T-cell (primary cell): Measurements from ENCODE around the gene SPATA13. TPM values are rescaled to one million over a fixed set of nuclear protein-coding genes. Genes with fewer than 3 reads are reported as not detected.

Experiments
- ATAC-seq, 4 experiments: fragments of 200-7000 bp in 3 of 4; fragments of 150-1000 bp in 1 of 4; cut with Tn5 transposase; replicated peaks in 1 of 4; 1 replicate in 3 of 4; 2 replicates in 1 of 4; pipeline ENCODE4 v1.10.0; 2021; ENCODE audit warnings: moderate library complexity in 3 of 4, mild to moderate bottlenecking in 2 of 4, moderate number of reproducible peaks in 1 of 4
- CTCF ChIA-PET, 2 donors: fragments of 300-600 bp; sonication (Branson Sonifier 250); formaldehyde crosslinking; loops; one replicate each; lab custom pipeline; 2022; ENCODE audit warnings: antibody characterized with exemption in 2 of 2; lab: Charles Lee
- POLR2A ChIA-PET, 2 donors: fragments of 300-600 bp; sonication (Branson Sonifier 250); formaldehyde crosslinking; loops; one replicate each; lab custom pipeline; 2022; ENCODE audit warnings: antibody characterized with exemption in 2 of 2; lab: Charles Lee
- DNase-seq, 35 experiments: peaks; one replicate each; pipeline versions ENCODE4 v3.0.0 to v3.0.0-alpha.2; 2013 to 2023
- H3K27ac ChIP-seq: one replicate; pipeline ENCODE4 v1.5.1; 2013; ENCODE audit warnings: low read length
- H3K27me3 ChIP-seq, 2 experiments: replicated peaks in 1 of 2; 1 replicate in 1 of 2; 2 replicates in 1 of 2; pipeline versions ENCODE4 v1.6.1 to v1.7.0; 2013; ENCODE audit warnings: low read length in 1 of 2, mixed read lengths in 1 of 2; ENCODE audit not compliant: control insufficient read depth in 2 of 2, insufficient read depth in 2 of 2; ENCODE audit errors: extremely low read depth in 1 of 2
- H3K36me3 ChIP-seq, 2 donors: 1 replicate in 1 of 2; 2 replicates in 1 of 2; pipeline versions ENCODE4 v1.6.1 to v1.7.0; 2013; ENCODE audit warnings: low read length in 1 of 2; ENCODE audit not compliant: control insufficient read depth in 2 of 2, insufficient read depth in 1 of 2; ENCODE audit errors: extremely low read depth in 1 of 2
- H3K4me1 ChIP-seq, 2 experiments: 1 replicate in 1 of 2; 2 replicates in 1 of 2; pipeline versions ENCODE4 v1.6.1 to v1.7.0; 2013; ENCODE audit warnings: low read length in 2 of 2, mixed read lengths in 1 of 2; ENCODE audit not compliant: insufficient read depth in 2 of 2, control insufficient read depth in 1 of 2; ENCODE audit errors: extremely low read depth in 1 of 2
- H3K4me3 ChIP-seq, 2 donors: 1 replicate in 1 of 2; 2 replicates in 1 of 2; pipeline versions ENCODE4 v1.5.1 to v1.7.0; 2013; ENCODE audit warnings: mild to moderate bottlenecking in 2 of 2, low read length in 1 of 2, moderate library complexity in 1 of 2; ENCODE audit not compliant: control insufficient read depth in 1 of 2; ENCODE audit errors: extremely low read depth in 1 of 2
- H3K9me3 ChIP-seq: 2 replicates; pipeline ENCODE4 v1.7.0; 2013
- H3K27ac Mint-ChIP-seq, 2 donors: one replicate each; pipeline ENCODE4 v1.8.0; 2020 to 2021; ENCODE audit warnings: mild to moderate bottlenecking in 2 of 2, mixed read lengths in 2 of 2
- H3K27me3 Mint-ChIP-seq, 2 donors: one replicate each; pipeline ENCODE4 v1.8.0; 2021 to 2022; ENCODE audit warnings: mixed read lengths in 2 of 2
- H3K36me3 Mint-ChIP-seq: one replicate; pipeline ENCODE4 v1.8.0; 2021; ENCODE audit warnings: mixed read lengths
- H3K4me1 Mint-ChIP-seq, 3 donors: one replicate each; pipeline ENCODE4 v1.8.0; 2020 to 2022; ENCODE audit warnings: mixed read lengths in 3 of 3, mild to moderate bottlenecking in 1 of 3
- H3K4me3 Mint-ChIP-seq, 3 donors: one replicate each; pipeline ENCODE4 v1.8.0; 2020 to 2022; ENCODE audit warnings: mild to moderate bottlenecking in 3 of 3, mixed read lengths in 3 of 3, moderate library complexity in 3 of 3
- H3K9me3 Mint-ChIP-seq, 3 donors: one replicate each; pipeline ENCODE4 v1.8.0; 2020 to 2022; ENCODE audit warnings: mixed read lengths in 3 of 3
- WGBS: methylation state at CpG from one replicate; pipeline ENCODE4 v1.1.5; 2013; ENCODE audit warnings: missing lambda C conversion rate; ENCODE audit not compliant: insufficient coverage; 5-methylcytosine and 5-hydroxymethylcytosine counted together
- total RNA-seq, 35 experiments: library from RNA in 6 of 35; stranded (reverse) in 6 of 35; fragments of 120-200 nt in 1 of 35; gene quantifications; one replicate each; pipeline versions ENCODE4 v1.2.1 to v1.2.4 and lab custom pipeline; 2013 to 2026

The SPATA13 gene
- total RNA-seq (100 to 1,000 TPM in 3 of 5 donors, 10 to 100 TPM in 2; 90.3 to 109 (median 104) TPM), total RNA-seq (lab: John Stamatoyannopoulos, UW) (123 to 411 (median 199) reads per million in 29 experiments)
- 88.4 TPM for total RNA-seq (2013)

DNA sequence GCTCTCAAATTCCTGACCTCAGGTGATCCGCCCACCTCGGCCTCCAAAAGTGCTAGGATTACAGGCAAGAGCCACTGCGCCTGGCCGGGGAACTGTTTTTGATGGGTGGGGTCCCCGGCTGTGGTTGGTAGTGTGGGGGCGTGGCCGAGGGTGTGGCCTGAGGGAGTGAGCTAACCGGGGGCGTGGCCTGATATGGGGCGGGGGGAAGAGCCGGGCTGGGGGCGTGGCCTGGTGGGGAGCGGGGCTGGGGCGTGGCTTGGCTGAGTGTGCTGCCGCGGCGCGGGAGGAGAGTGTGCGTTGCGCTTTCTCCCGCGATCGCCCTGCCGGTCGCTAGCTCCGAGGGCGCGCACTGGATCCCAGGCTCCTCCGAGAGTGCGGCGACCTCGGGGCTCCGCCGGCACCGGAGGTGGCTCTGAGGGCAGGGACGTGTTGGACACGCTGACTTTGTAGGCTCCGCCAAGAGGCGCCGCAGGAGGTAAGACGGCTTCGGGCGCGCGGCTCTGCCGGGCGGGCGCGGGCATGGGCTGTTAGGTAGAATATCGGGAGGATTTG lies at the start of gene SPATA13:
SPATA13 (plus strand) TSS at position 263 of the 552 bp plus-strand sequence. CDS start 62,210 bp downstream, outside the sequence.
- no peaks in the 10 kb centered on the region for H3K36me3 Mint-ChIP-seq
- whole genome bisulfite sequencing = under 1% methylated on average over 49 of the region's 50 CpGs
- H3K4me1 ChIP-seq = peaks cover 5 to 25% of the 10 kb centered on the region in 2 experiments
- H3K4me1 Mint-ChIP-seq = peaks cover 13 to 22% (median 15%) of the 10 kb centered on the region in 3 donors
- ChIA-PET CTCF (interaction anchor here (0.6 to 1.2 kb wide), 5 partner anchors 13 to 145 kb away, joined by 3 to 7 read pairs (median 3); no protein-coding TSS in a partner anchor), POLR2A (interaction anchor here in 1 of 2 donors (0.6 kb wide), 2 partner anchors 65 to 101 kb away, joined by 5 to 9 read pairs; no protein-coding TSS in a partner anchor)
- no peak within 1 kb of the TSS for H3K27ac ChIP-seq
- H3K36me3 ChIP-seq = no peaks in the 10 kb centered on the region
- H3K27me3 Mint-ChIP-seq = peaks cover 3 to 4% of the 10 kb centered on the region in 2 donors
- H3K4me3 ChIP-seq = peak within 1 kb of the TSS; percentile 83 to 84
- H3K9me3 ChIP-seq = no peaks in the 10 kb centered on the region
- H3K27me3 ChIP-seq = peaks cover 0 to 24% of the 10 kb centered on the region in 2 experiments
- peak; percentile 89 to 96 (median 90) for ATAC-seq
- H3K4me3 Mint-ChIP-seq = peak within 1 kb of the TSS; percentile 76 to 87 (median 86)
- H3K9me3 Mint-ChIP-seq = no peaks in the 10 kb centered on the region
- H3K27ac Mint-ChIP-seq = peak within 1 kb of the TSS; percentile 36 to 44
- DNase-seq = peak; percentile 77 to 96 (median 91)

- 89% methylated on average over 3 of the region's 5 CpGs for WGBS
- no peak for DNase-seq
- H3K36me3 ChIP-seq = no peaks in the 10 kb centered on the region
- no peaks in the 10 kb centered on the region for H3K36me3 Mint-ChIP-seq
- peaks cover 3 to 8% of the 10 kb centered on the region in 2 donors for H3K27me3 Mint-ChIP-seq
- no peaks in the 10 kb centered on the region for H3K9me3 Mint-ChIP-seq
- no peak overlapping the region for H3K27ac ChIP-seq
- no peaks in the 10 kb centered on the region for H3K4me1 ChIP-seq
- no peak overlapping the region for H3K4me3 ChIP-seq
- POLR2A ChIA-PET = no interaction called here
- no peaks in the 10 kb centered on the region for H3K4me1 Mint-ChIP-seq
- H3K27ac Mint-ChIP-seq = no peak overlapping the region
- peaks cover 0 to 2% of the 10 kb centered on the region in 2 experiments for H3K27me3 ChIP-seq
- H3K9me3 ChIP-seq = no peaks in the 10 kb centered on the region
- ATAC-seq = no peak
- no peak overlapping the region for H3K4me3 Mint-ChIP-seq
- CTCF ChIA-PET = no interaction called here
Measured at GRCh38 chr13:24112791-24113190, 47.7 kb upstream of the SPATA13 start.

GRCh38 chr13:24115671-24116070 lies 44.8 kb upstream of the SPATA13 start:
- CTCF ChIA-PET = interaction anchor here in 1 of 2 donors (0.6 kb wide), 1 partner anchor 8 kb away, joined by 12 read pairs; no protein-coding TSS in a partner anchor
- H3K9me3 Mint-ChIP-seq = no peaks in the 10 kb centered on the region
- H3K4me1 ChIP-seq = peaks cover 0 to 3% of the 10 kb centered on the region in 2 experiments

DNA sequence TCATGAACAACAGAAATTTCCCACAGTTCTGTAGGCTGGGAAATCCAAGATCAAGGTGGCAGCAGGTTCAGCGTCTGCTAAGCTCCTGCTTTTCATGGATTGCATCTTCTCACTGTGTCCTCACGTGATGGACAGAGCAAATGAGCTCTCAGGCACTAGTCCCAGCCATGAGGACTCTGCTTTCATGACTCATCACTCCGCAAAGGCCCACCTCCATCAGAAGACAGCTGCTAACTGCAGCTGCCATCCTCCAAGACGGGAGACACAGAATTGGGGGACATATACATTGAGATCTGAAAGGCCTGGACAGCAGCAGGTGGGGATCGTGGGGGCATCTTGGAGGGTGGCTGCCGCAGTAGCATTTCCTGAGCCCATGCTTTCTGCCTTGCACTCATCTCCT lies 44.4 kb upstream of the SPATA13 start:
- Histone ChIP-seq H3K4me3 (no peak overlapping the region), H3K27ac (no peak overlapping the region), H3K36me3 (no peaks in the 10 kb centered on the region), H3K4me1 (peaks cover 0 to 3% of the 10 kb centered on the region in 2 experiments), H3K27me3 (peaks cover 0 to 2% of the 10 kb centered on the region in 2 experiments), H3K9me3 (no peaks in the 10 kb centered on the region)
- ChIA-PET CTCF (interaction anchor here in 1 of 2 donors (0.6 kb wide), 1 partner anchor 9 kb away, joined by 12 read pairs; no protein-coding TSS in a partner anchor), POLR2A (no interaction called here)
- peaks cover 0 to 7% (median 3%) of the 10 kb centered on the region in 3 donors for H3K4me1 Mint-ChIP-seq
- H3K27ac Mint-ChIP-seq = no peak overlapping the region
- no peak for ATAC-seq
- 89% methylated on average over 4 of the region's 6 CpGs for WGBS
- no peaks in the 10 kb centered on the region for H3K9me3 Mint-ChIP-seq
- H3K4me3 Mint-ChIP-seq = no peak overlapping the region
- no peaks in the 10 kb centered on the region for H3K36me3 Mint-ChIP-seq
- no peak for DNase-seq
- H3K27me3 Mint-ChIP-seq = peaks cover 0 to 8% of the 10 kb centered on the region in 2 donors

More at GRCh38 chr13:24115671-24116070, 44.8 kb upstream of the SPATA13 start:
- Histone ChIP-seq H3K27ac (no peak overlapping the region), H3K27me3 (peaks cover 0 to 2% of the 10 kb centered on the region in 2 experiments), H3K4me3 (no peak overlapping the region), H3K9me3 (no peaks in the 10 kb centered on the region), H3K36me3 (no peaks in the 10 kb centered on the region)
- POLR2A ChIA-PET = no interaction called here
- Mint-ChIP-seq H3K36me3 (no peaks in the 10 kb centered on the region), H3K27ac (no peak overlapping the region), H3K4me1 (peaks cover 0 to 2% (median 0%) of the 10 kb centered on the region in 3 donors), H3K4me3 (no peak overlapping the region), H3K27me3 (peaks cover 0 to 8% of the 10 kb centered on the region in 2 donors)
- WGBS = 96% methylated on average over 5 of the region's 6 CpGs
- no peak for DNase-seq
- ATAC-seq = no peak

DNA sequence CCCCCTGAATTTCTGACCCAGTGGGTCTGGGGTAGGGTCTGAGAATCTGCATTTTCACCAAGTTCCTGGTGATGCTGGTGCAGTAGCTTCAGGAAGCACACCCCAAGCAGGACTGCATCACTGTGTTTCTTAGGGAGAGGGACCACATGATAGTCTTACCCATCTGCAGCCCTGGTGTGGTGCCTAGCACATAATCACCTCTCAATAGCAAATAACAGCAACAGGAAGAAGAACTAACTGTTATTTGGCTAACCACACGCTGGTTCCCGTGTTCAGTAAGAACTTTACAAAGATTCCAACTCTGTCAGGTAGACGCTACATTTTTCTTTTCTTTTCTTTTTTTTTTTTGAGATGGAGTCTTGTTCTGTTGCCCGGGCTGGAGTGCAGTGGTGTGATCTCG lies 41.9 kb upstream of the SPATA13 start:
- ATAC-seq (no peak), DNase-seq (no peak)
- Mint-ChIP-seq H3K27me3 (peaks cover 8% of the 10 kb centered on the region in 2 donors), H3K4me1 (peaks cover 8 to 19% (median 18%) of the 10 kb centered on the region in 3 donors), H3K27ac (no peak overlapping the region), H3K4me3 (no peak overlapping the region), H3K36me3 (no peaks in the 10 kb centered on the region), H3K9me3 (no peaks in the 10 kb centered on the region)
- WGBS = no CpG with 5 or more reads among the region's 5 CpGs
- no peaks in the 10 kb centered on the region for H3K27me3 ChIP-seq
- H3K9me3 ChIP-seq = no peaks in the 10 kb centered on the region
- H3K27ac ChIP-seq = no peak overlapping the region
- H3K4me3 ChIP-seq = no peak overlapping the region
- peaks cover 3% of the 10 kb centered on the region in 2 experiments for H3K4me1 ChIP-seq
- no peaks in the 10 kb centered on the region for H3K36me3 ChIP-seq
- CTCF ChIA-PET = no interaction called here
- POLR2A ChIA-PET = no interaction called here

GRCh38 chr13:24119626-24120508 lies 40.7 kb upstream of the SPATA13 start:
- Histone ChIP-seq H3K36me3 (no peaks in the 10 kb centered on the region), H3K27ac (no peak overlapping the region), H3K9me3 (no peaks in the 10 kb centered on the region), H3K4me1 (peaks cover 3% of the 10 kb centered on the region in 2 experiments), H3K27me3 (peaks cover 0 to under 1% of the 10 kb centered on the region in 2 experiments), H3K4me3 (no peak overlapping the region)
- no peak for ATAC-seq
- Mint-ChIP-seq H3K27me3 (peaks cover 11 to 12% of the 10 kb centered on the region in 2 donors), H3K4me3 (no peak overlapping the region), H3K4me1 (peaks cover 8 to 19% (median 18%) of the 10 kb centered on the region in 3 donors), H3K36me3 (no peaks in the 10 kb centered on the region), H3K27ac (no peak overlapping the region), H3K9me3 (no peaks in the 10 kb centered on the region)
- 94% methylated on average over 6 of the region's 11 CpGs for WGBS
- DNase-seq = no peak
- CTCF ChIA-PET = interaction anchor here in 1 of 2 donors (0.6 kb wide), 1 partner anchor 93 kb away, joined by 4 read pairs; no protein-coding TSS in a partner anchor
- POLR2A ChIA-PET = no interaction called here
